T47D (cell line): Measurements from ENCODE around the gene CYP19A1.

Experiments
- DNase-seq, 2 experiments: peaks; one replicate each; pipeline versions ENCODE4 v3.0.0 to v3.0.0-alpha.2; 2011 to 2012; ENCODE audit warnings: low read depth in 1 of 2, low spot score in 1 of 2
- JUND ChIP-seq: IDR thresholded peaks from 2 replicates; pipeline ENCODE4 v1.6.1; 2012; ENCODE audit warnings: low read depth
- in situ Hi-C: cut with HindIII; loops from 2 replicates; pipeline ENCODE4 v1.10.0; 2016; ENCODE audit warnings: low sequenced_read_pairs, low pct_unique_long_range_greater_than_20kb

Gene CYP19A1

DNA sequence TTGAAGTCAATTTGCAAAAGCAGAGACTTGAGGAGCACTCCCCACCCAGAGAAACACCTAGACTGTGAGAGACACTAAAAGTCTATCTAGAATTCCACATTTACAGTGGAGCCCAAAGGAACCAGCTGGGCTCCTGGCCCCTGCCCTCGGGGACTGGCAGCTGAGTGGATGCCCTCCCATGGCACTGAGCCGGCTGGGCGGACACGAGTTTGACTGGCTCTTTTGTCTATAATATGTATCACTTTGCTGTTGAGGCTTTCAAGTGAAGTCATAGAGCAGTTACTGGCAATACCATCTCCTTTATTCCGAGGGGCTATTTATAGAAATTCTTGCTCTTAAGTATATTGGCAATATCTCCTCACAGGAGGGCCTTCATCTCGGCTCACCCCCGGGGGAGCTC is 177.9 kb downstream of the CYP19A1 start:
- in situ Hi-C loops = no loop called here
- no peak for DNase-seq
- TF ChIP-seq JUND = no peak
